SK-N-SH (cell line): ENCODE data around the gene BTBD6. TPM values are rescaled to one million over a fixed set of nuclear protein-coding genes. Genes with fewer than 3 reads are reported as not detected.

Experiments
- CTCF ChIA-PET: fragments of 300-600, 350-600 bp; formaldehyde crosslinking; extraction: SDS; loops from one replicate; lab custom pipeline; 2021; lab: Yijun Ruan, JAX
- POLR2A ChIA-PET: fragments of 350-600 bp; sonication (Branson Sonifier 250); formaldehyde crosslinking; extraction: SDS; loops from one replicate; lab custom pipeline; 2020; ENCODE audit warnings: antibody characterized with exemption, inconsistent platforms; lab: Yijun Ruan, JAX
- DNase-seq: peaks from one replicate; pipeline ENCODE4 v3.0.0; 2012
- H2AFZ ChIP-seq: fragments of 200-600 bp; sonication (generic); 2 replicates; pipeline ENCODE4 v1.8.1; 2016; ENCODE audit warnings: antibody characterized with exemption, mild to moderate bottlenecking, low read depth
- H3F3A ChIP-seq: fragments of 200-600 bp; sonication (generic); replicated peaks from 2 replicates; pipeline ENCODE3; 2016; ENCODE audit warnings: antibody characterized with exemption, mild to moderate bottlenecking; ENCODE audit not compliant: insufficient read depth
- H3K27ac ChIP-seq, 2 experiments: fragments of 200-500 bp in 1 of 2; fragments of 200-600 bp in 1 of 2; sonication (Bioruptor generic) in 1 of 2; sonication (generic), shearing (Covaris generic) in 1 of 2; 2 replicates each; pipeline versions ENCODE4 v1.5.1 to v1.6.1; 2014 to 2016; ENCODE audit warnings: low read depth in 2 of 2, inconsistent platforms in 1 of 2, low read length in 1 of 2, mild to moderate bottlenecking in 1 of 2, mixed read lengths in 1 of 2
- H3K27me3 ChIP-seq: fragments of 200-600 bp; sonication (generic), shearing (Covaris generic); 2 replicates; pipeline ENCODE4 v1.6.1; 2016; ENCODE audit warnings: mixed run types; ENCODE audit not compliant: insufficient read depth
- H3K36me3 ChIP-seq, 2 experiments: fragments of 200-500 bp in 1 of 2; fragments of 200-600 bp in 1 of 2; sonication (Bioruptor generic) in 1 of 2; sonication (generic) in 1 of 2; replicated peaks in 1 of 2; 2 replicates each; pipeline versions ENCODE3 to v1.5.1; 2014 to 2016; ENCODE audit warnings: low read length in 1 of 2, mild to moderate bottlenecking in 1 of 2; ENCODE audit not compliant: insufficient read depth in 2 of 2, control insufficient read depth in 1 of 2
- H3K4me1 ChIP-seq, 2 experiments: fragments of 200-500 bp in 1 of 2; fragments of 200-600 bp in 1 of 2; sonication (Bioruptor generic) in 1 of 2; sonication (generic), shearing (Covaris generic) in 1 of 2; 2 replicates each; pipeline versions ENCODE4 v1.5.1 to v1.6.1; 2014 to 2016; ENCODE audit warnings: low read depth in 1 of 2, low read length in 1 of 2, mixed run types in 1 of 2; ENCODE audit not compliant: insufficient read depth in 2 of 2, control insufficient read depth in 1 of 2
- H3K4me2 ChIP-seq: fragments of 200-600 bp; sonication (generic), shearing (Covaris generic); 2 replicates; pipeline ENCODE4 v1.6.1; 2017; ENCODE audit warnings: mixed run types
- H3K4me3 ChIP-seq, 2 experiments: fragments of 200-500 bp in 1 of 2; fragments of 200-600 bp in 1 of 2; sonication (Bioruptor generic) in 1 of 2; sonication (generic), shearing (Covaris generic) in 1 of 2; 2 replicates each; pipeline versions ENCODE4 v1.5.1 to v1.8.1; 2014 to 2016; ENCODE audit warnings: low read depth in 2 of 2, inconsistent platforms in 1 of 2, low read length in 1 of 2, mild to moderate bottlenecking in 1 of 2, mixed read lengths in 1 of 2, moderate library complexity in 1 of 2
- H3K79me2 ChIP-seq: fragments of 200-600 bp; sonication (generic); 2 replicates; pipeline ENCODE4 v1.8.1; 2017; ENCODE audit warnings: mild to moderate bottlenecking; ENCODE audit not compliant: insufficient read depth
- H3K9ac ChIP-seq: fragments of 200-600 bp; sonication (generic); 2 replicates; pipeline ENCODE4 v1.6.1; 2017; ENCODE audit warnings: mixed run types
- H3K9me2 ChIP-seq: fragments of 200-600 bp; sonication (generic); 2 replicates; pipeline ENCODE4 v1.6.1; 2017; ENCODE audit warnings: mixed run types
- H3K9me3 ChIP-seq: fragments of 200-600 bp; sonication (generic); 2 replicates; pipeline ENCODE4 v1.6.1; 2017; ENCODE audit warnings: mixed run types, mild to moderate bottlenecking, moderate library complexity
- H4K20me1 ChIP-seq: fragments of 200-600 bp; sonication (generic); 2 replicates; pipeline ENCODE4 v1.6.1; 2017; ENCODE audit warnings: mild to moderate bottlenecking, mixed run types; ENCODE audit not compliant: insufficient read depth
- ELF1 ChIP-seq: IDR thresholded peaks from 2 replicates; pipeline ENCODE4 v1.4.0; 2012
- FOSL2 ChIP-seq: IDR thresholded peaks from 2 replicates; pipeline ENCODE4 v1.4.0; 2012; ENCODE audit warnings: low read depth, mild to moderate bottlenecking, moderate library complexity, borderline replicate concordance
- FOXM1 ChIP-seq: IDR thresholded peaks from 2 replicates; pipeline ENCODE4 v1.4.0; 2012; ENCODE audit warnings: low read depth, mild to moderate bottlenecking
- POLR2AphosphoS5 ChIP-seq: IDR thresholded peaks from 2 replicates; pipeline ENCODE4 v1.6.1; 2012; ENCODE audit warnings: low read depth, low read length
- RAD21 ChIP-seq: IDR thresholded peaks from 2 replicates; pipeline ENCODE4 v1.6.1; 2012; ENCODE audit warnings: mild to moderate bottlenecking, low read length
- RXRA ChIP-seq: IDR thresholded peaks from 2 replicates; pipeline ENCODE4 v1.4.0; 2012; ENCODE audit warnings: low read depth, mild to moderate bottlenecking, borderline replicate concordance
- SMC3 ChIP-seq: IDR thresholded peaks from 2 replicates; pipeline ENCODE4 v1.6.1; 2012; ENCODE audit warnings: low read depth, low read length, improper control_type of control experiment
- TAF1 ChIP-seq: IDR thresholded peaks from 2 replicates; pipeline ENCODE4 v1.6.1; 2012; ENCODE audit warnings: low read depth, mild to moderate bottlenecking, low read length, moderate library complexity, borderline replicate concordance
- WGBS: methylation state at CpG from one replicate; pipeline ENCODE4 v1.1.6; 2017; ENCODE audit warnings: low lambda C conversion rate; 5-methylcytosine and 5-hydroxymethylcytosine counted together
- polyA plus RNA-seq, 3 experiments: library from polyadenylated mRNA; depleted of rRNA; stranded (reverse); fragments of >200 nt; gene quantifications; 2 replicates each; pipeline ENCODE4 v1.2.3, GENCODE V29; 2012
- TF ChIP-seq, protein P1 (sequence below): fragments of 150-350 bp; IDR thresholded peaks from 2 replicates; pipeline ENCODE4 v1.6.1; 2016; ENCODE audit warnings: mild to moderate bottlenecking, low read depth, low read length
- TF ChIP-seq, protein P2 (sequence below): fragments of 200-600 bp; sonication (generic); IDR thresholded peaks from 2 replicates; pipeline ENCODE4 v1.6.1; 2017; ENCODE audit warnings: antibody characterized with exemption, mild to moderate bottlenecking, moderate library complexity
- TF ChIP-seq, protein P3 (sequence below): IDR thresholded peaks from 2 replicates; pipeline ENCODE4 v1.4.0; 2012; ENCODE audit warnings: low read depth

The BTBD6 gene
- polyA plus RNA-seq, 1 of the 3 experiments (the other 2 are of a cell fraction), result 20.9 TPM

DNA sequence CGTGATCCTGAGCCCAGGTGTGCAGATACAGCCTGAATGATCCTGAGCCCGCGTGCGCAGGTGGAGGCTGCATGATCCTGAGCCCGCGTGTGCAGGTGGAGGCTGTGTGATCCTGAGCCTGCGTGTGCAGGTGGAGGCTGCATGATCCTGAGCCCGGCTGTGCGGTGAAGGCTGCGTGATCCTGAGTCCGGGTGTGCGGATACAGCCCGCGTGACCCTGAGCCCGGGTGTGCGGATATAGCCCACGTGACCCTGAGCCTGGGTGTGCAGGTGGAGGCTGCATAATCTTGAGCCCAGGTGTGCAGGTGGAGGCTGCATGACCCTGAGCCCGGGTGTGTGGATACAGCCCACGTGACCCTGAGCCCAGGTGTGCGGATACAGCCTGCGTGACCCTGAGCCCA lies 32.2 kb downstream of the BTBD6 start:
- Histone ChIP-seq H3K4me2 (no peak overlapping the region), H3K36me3 (peaks cover 0 to 4% of the 10 kb centered on the region in 2 experiments), H3K4me1 (peaks cover 0 to 2% of the 10 kb centered on the region in 2 experiments; a peak in 1 of 4 replicates), H2AFZ (no peak overlapping the region), H3K4me3 (no peak overlapping the region), H3K9me3 (no peaks in the 10 kb centered on the region), H3K9me2 (no peaks in the 10 kb centered on the region), H3K27me3 (no peaks in the 10 kb centered on the region), H3F3A (no peaks in the 10 kb centered on the region), H4K20me1 (peaks cover 45% of the 10 kb centered on the region), H3K79me2 (peaks cover 48% of the 10 kb centered on the region; the same call in 1 of the 2 replicates), H3K9ac (no peak overlapping the region), H3K27ac (no peak overlapping the region)
- DNase-seq, result no peak
- WGBS, result 93% methylated on average over 16 of the region's 21 CpGs
- POLR2A ChIA-PET, result no interaction called here
- CTCF ChIA-PET, result interaction anchor here (2.5 kb wide), 1 partner anchor 10 kb away, joined by 8 read pairs; no protein-coding TSS in a partner anchor
- no peak for TF ChIP-seq TAF1
- TF ChIP-seq, protein P1, sequence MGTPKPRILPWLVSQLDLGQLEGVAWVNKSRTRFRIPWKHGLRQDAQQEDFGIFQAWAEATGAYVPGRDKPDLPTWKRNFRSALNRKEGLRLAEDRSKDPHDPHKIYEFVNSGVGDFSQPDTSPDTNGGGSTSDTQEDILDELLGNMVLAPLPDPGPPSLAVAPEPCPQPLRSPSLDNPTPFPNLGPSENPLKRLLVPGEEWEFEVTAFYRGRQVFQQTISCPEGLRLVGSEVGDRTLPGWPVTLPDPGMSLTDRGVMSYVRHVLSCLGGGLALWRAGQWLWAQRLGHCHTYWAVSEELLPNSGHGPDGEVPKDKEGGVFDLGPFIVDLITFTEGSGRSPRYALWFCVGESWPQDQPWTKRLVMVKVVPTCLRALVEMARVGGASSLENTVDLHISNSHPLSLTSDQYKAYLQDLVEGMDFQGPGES, result no peak
- TF ChIP-seq FOXM1, result no peak
- no peak for TF ChIP-seq RAD21
- TF ChIP-seq FOSL2, result no peak
- TF ChIP-seq, all 33 proteins: peak for 0

DNA sequence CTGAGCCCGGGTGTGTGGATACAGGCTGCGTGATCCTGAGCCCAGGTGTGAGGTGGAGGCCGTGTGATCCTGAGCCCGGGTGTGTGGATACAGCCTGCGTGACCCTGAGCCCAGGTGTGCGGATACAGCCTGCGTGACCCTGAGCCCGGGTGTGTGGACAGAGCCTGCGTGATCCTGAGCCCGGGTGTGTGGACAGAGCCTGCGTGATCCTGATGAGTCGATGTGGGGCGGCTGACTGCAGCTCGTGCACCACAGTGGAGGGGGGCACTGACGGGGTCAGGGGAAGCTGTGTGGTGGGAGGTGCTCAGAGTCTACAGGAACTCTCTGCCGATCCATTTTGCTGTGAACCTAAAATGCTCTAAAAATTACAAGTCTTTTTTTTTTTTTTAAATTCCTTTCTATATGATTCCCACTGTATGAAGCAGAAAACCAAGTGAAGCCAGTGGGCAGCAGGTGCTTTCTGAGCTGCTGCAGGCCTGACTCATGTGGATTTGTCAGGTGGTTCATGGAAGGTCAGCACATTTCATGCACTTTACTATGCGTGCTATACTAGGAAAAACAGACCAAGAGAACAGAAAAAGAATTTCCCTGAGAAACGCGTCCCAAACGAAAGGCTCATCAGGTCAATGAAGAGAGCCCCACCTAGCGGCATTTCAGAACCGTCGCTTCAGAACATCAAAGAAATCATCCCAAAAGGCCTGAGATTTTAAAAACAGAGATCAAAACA lies 33.2 kb downstream of the BTBD6 start:
- peaks cover 54% of the 10 kb centered on the region; the same call in 1 of the 2 replicates for H3K79me2 ChIP-seq
- no peak overlapping the region; a peak in 1 of 4 replicates for H3K4me3 ChIP-seq
- no peaks in the 10 kb centered on the region for H3K9me3 ChIP-seq
- WGBS, result 79% methylated on average over 11 of the region's 23 CpGs
- H3K27ac ChIP-seq, result no peak overlapping the region; a peak in 1 of 4 replicates
- peak; percentile 70 for DNase-seq
- H3F3A ChIP-seq, result no peaks in the 10 kb centered on the region
- no peak overlapping the region for H3K4me2 ChIP-seq
- H3K27me3 ChIP-seq, result no peaks in the 10 kb centered on the region
- H3K9me2 ChIP-seq, result no peaks in the 10 kb centered on the region
- no peak overlapping the region for H3K9ac ChIP-seq
- TF ChIP-seq POLR2AphosphoS5 (no peak), ELF1 (no peak), RXRA (no peak), FOXM1 (no peak), SMC3 (peak; percentile 19; the same call in 1 of the 2 replicates), RAD21 (peak; percentile 76)
- TF ChIP-seq, protein P2, sequence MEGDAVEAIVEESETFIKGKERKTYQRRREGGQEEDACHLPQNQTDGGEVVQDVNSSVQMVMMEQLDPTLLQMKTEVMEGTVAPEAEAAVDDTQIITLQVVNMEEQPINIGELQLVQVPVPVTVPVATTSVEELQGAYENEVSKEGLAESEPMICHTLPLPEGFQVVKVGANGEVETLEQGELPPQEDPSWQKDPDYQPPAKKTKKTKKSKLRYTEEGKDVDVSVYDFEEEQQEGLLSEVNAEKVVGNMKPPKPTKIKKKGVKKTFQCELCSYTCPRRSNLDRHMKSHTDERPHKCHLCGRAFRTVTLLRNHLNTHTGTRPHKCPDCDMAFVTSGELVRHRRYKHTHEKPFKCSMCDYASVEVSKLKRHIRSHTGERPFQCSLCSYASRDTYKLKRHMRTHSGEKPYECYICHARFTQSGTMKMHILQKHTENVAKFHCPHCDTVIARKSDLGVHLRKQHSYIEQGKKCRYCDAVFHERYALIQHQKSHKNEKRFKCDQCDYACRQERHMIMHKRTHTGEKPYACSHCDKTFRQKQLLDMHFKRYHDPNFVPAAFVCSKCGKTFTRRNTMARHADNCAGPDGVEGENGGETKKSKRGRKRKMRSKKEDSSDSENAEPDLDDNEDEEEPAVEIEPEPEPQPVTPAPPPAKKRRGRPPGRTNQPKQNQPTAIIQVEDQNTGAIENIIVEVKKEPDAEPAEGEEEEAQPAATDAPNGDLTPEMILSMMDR, result peak; percentile 23; the same call in 1 of the 2 replicates
- TF ChIP-seq, protein P3, sequence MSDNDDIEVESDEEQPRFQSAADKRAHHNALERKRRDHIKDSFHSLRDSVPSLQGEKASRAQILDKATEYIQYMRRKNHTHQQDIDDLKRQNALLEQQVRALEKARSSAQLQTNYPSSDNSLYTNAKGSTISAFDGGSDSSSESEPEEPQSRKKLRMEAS, result no peak
- no peak overlapping the region for H2AFZ ChIP-seq
- H4K20me1 ChIP-seq, result peaks cover 47% of the 10 kb centered on the region
- CTCF ChIA-PET, result interaction anchor here (0.7 to 2.3 kb wide), 10 partner anchors 9 to 191 kb away, joined by 3 to 10 read pairs (median 4); no protein-coding TSS in a partner anchor
- H3K36me3 ChIP-seq, result peaks cover 0 to 4% of the 10 kb centered on the region in 2 experiments
- H3K4me1 ChIP-seq, result peaks cover 0 to 5% of the 10 kb centered on the region in 2 experiments; a peak in 1 of 4 replicates
- POLR2A ChIA-PET, result no interaction called here
